Measurements from ENCODE around the gene ZSCAN10.
"Not testable (repeated sequence)": the region's sequence is repeated elsewhere in the genome, so short reads cannot be mapped to it uniquely, and the experiment has no call there.

The ZSCAN10 gene

GRCh38 chr16:3098459-3099394 is at the start of gene ZSCAN10:
ZSCAN10 (minus strand) TSS chr16:3099294; CDS start chr16:3092937, 6,357 bp downstream.
- H3K4me3 ChIP-seq (ENCODE audit: low read depth, low read length) = peak within 1 kb of the TSS; percentile 20
- DNase-seq (ENCODE audit: low read depth) = no peak

- no peak for DNase-seq (ENCODE audit: low read depth)
- no peak overlapping the region for H3K4me3 ChIP-seq (ENCODE audit: low read depth, low read length)
Observed at GRCh38 chr16:3148256-3149192, 49.4 kb upstream of the ZSCAN10 start.

GRCh38 chr16:3147757-3148104 is 48.6 kb upstream of the ZSCAN10 start:
- H3K4me3 ChIP-seq (ENCODE audit: low read depth, low read length) = no peak overlapping the region
- no peak for DNase-seq (ENCODE audit: low read depth)

GRCh38 chr16:3147046-3147756 is 48.1 kb upstream of the ZSCAN10 start:
- no peak overlapping the region for H3K4me3 ChIP-seq (ENCODE audit: low read depth, low read length)
- no peak for DNase-seq (ENCODE audit: low read depth)

GRCh38 chr16:3145660-3146059 is 46.6 kb upstream of the ZSCAN10 start:
- DNase-seq (ENCODE audit: low read depth) = no peak
- no peak overlapping the region for H3K4me3 ChIP-seq (ENCODE audit: low read depth, low read length)

GRCh38 chr16:3145151-3145550 is 46.1 kb upstream of the ZSCAN10 start:
- no peak for DNase-seq (ENCODE audit: low read depth)
- H3K4me3 ChIP-seq (ENCODE audit: low read depth, low read length) = no peak overlapping the region

GRCh38 chr16:3144321-3144983 is 45.4 kb upstream of the ZSCAN10 start:
- no peak for DNase-seq (ENCODE audit: low read depth)
- no peak overlapping the region for H3K4me3 ChIP-seq (ENCODE audit: low read depth, low read length)

GRCh38 chr16:3143598-3144320 is 44.7 kb upstream of the ZSCAN10 start:
- no peak for DNase-seq (ENCODE audit: low read depth)

GRCh38 chr16:3143189-3143588 is 44.1 kb upstream of the ZSCAN10 start:
- H3K4me3 ChIP-seq (ENCODE audit: low read depth, low read length) = no peak overlapping the region
- no peak for DNase-seq (ENCODE audit: low read depth)

More at GRCh38 chr16:3143598-3144320, 44.7 kb upstream of the ZSCAN10 start:
- no peak overlapping the region for H3K4me3 ChIP-seq (ENCODE audit: low read depth, low read length)

GRCh38 chr16:3142770-3143169 is 43.7 kb upstream of the ZSCAN10 start:
- DNase-seq (ENCODE audit: low read depth) = no peak

GRCh38 chr16:3142327-3142726 is 43.2 kb upstream of the ZSCAN10 start:
- no peak overlapping the region for H3K4me3 ChIP-seq (ENCODE audit: low read depth, low read length)
- no peak for DNase-seq (ENCODE audit: low read depth)

More at GRCh38 chr16:3142770-3143169, 43.7 kb upstream of the ZSCAN10 start:
- H3K4me3 ChIP-seq (ENCODE audit: low read depth, low read length) = no peak overlapping the region

- H3K4me3 ChIP-seq (ENCODE audit: low read depth, low read length) = no peak overlapping the region
- DNase-seq (ENCODE audit: low read depth) = no peak
Observed at GRCh38 chr16:3141781-3142311, 42.8 kb upstream of the ZSCAN10 start.

- no peak for DNase-seq (ENCODE audit: low read depth)
- H3K4me3 ChIP-seq (ENCODE audit: low read depth, low read length) = no peak overlapping the region
Observed at GRCh38 chr16:3140603-3141427, 41.7 kb upstream of the ZSCAN10 start.

- H3K4me3 ChIP-seq (ENCODE audit: low read depth, low read length); DNase-seq (ENCODE audit: low read depth): not testable (repeated sequence)
Observed at GRCh38 chr16:3139561-3139960, 40.5 kb upstream of the ZSCAN10 start.

GRCh38 chr16:3138823-3139426 is 39.8 kb upstream of the ZSCAN10 start:
- DNase-seq (ENCODE audit: low read depth) = no peak
- no peak overlapping the region for H3K4me3 ChIP-seq (ENCODE audit: low read depth, low read length)

GRCh38 chr16:3138342-3138741 is 39.2 kb upstream of the ZSCAN10 start:
- H3K4me3 ChIP-seq (ENCODE audit: low read depth, low read length) = no peak overlapping the region
- no peak for DNase-seq (ENCODE audit: low read depth)

GRCh38 chr16:3137267-3137666 is 38.2 kb upstream of the ZSCAN10 start:
- H3K4me3 ChIP-seq (ENCODE audit: low read depth, low read length) = no peak overlapping the region
- no peak for DNase-seq (ENCODE audit: low read depth)

All from skeletal muscle cell (primary cell).